DMS53 treated with DMSO at 0.1 percent for 48 hours (cell line): Measurements from ENCODE around the gene INHA.
A peak's percentile ranks its signal among the peaks of the same experiment; 100 is the strongest.

Experiments
- DNase-seq: peaks from one replicate; lab custom pipeline; 2025; ENCODE audit not compliant: unreplicated experiment; lab: John Stamatoyannopoulos, UW

INHA gene, protein sequence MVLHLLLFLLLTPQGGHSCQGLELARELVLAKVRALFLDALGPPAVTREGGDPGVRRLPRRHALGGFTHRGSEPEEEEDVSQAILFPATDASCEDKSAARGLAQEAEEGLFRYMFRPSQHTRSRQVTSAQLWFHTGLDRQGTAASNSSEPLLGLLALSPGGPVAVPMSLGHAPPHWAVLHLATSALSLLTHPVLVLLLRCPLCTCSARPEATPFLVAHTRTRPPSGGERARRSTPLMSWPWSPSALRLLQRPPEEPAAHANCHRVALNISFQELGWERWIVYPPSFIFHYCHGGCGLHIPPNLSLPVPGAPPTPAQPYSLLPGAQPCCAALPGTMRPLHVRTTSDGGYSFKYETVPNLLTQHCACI

GRCh38 chr2:219572237-219573001 lies at the start of gene INHA:
TSS of gene INHA (plus strand) at chr2:219572310. CDS start at chr2:219572375, 65 bp downstream.
- no peak for DNase-seq

DNA sequence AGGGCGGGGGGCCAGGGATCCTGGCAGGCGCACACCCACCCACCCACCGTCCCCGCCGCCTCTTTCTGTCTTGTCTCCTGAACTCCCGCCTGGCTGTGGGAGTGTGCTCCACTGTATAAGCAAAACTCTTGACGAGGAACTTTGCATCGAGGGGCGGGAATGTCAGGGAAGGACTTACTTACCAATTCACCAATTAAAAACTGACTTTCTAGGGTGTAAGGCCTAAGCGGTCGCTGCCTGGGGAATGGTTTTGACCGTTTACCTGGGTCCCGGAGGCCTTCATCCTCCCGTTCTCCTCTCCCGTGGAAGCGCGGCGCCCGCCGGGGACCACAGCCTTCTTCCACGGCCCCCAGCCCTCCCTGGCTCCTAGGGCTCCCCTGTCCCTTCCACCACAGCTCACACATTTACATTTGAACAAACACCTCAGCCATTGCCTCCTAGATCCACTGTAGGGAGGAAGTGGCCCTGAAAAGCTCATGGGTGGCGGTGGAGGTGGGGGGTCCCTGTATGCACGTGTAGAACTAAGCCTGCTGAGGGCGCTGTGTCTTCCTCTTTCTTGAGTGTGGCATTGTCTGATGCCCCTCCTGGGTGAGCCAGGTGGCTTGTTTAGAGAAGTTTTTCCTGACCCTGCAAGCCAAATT lies 49.0 kb upstream of the INHA start:
- no peak for DNase-seq

- DNase-seq, result no peak
These were observed 47.3 kb upstream of the INHA start for GRCh38 chr2:219524817-219525216.

DNA sequence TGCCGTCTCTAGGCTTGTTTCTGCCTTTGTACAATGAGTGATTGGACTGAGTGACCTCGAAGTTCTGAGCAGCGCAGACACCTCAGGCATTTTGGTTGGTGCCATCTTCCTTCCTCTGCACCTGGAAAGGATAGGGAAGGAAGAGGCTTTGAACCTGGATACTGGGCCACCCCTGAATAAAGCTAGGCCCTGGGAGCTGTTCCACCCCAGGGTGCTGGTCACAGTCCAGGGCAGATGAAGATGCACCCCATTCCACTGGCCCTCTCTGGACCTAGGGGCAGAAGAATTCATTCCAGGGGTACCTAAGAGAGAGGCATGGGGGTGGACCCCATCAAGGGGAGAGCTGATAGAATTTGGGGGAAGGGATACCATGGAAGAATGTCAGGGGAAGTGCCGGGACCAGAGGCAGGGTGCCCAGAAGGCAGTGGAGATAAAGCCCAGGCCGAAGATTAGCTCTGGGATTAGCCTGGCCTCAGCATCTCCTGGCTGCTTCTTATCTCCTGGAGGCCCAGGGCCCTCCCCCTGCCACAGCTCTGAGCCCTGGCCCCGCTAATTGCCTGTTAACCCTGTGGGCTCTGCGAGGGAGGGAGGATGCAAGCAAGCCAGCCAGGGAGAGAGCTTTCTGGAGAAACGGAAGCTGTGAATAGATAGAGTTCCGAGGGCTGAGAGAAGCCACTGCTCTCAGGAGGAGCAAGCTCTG lies 46.4 kb upstream of the INHA start:
- DNase-seq, result no peak

DNA sequence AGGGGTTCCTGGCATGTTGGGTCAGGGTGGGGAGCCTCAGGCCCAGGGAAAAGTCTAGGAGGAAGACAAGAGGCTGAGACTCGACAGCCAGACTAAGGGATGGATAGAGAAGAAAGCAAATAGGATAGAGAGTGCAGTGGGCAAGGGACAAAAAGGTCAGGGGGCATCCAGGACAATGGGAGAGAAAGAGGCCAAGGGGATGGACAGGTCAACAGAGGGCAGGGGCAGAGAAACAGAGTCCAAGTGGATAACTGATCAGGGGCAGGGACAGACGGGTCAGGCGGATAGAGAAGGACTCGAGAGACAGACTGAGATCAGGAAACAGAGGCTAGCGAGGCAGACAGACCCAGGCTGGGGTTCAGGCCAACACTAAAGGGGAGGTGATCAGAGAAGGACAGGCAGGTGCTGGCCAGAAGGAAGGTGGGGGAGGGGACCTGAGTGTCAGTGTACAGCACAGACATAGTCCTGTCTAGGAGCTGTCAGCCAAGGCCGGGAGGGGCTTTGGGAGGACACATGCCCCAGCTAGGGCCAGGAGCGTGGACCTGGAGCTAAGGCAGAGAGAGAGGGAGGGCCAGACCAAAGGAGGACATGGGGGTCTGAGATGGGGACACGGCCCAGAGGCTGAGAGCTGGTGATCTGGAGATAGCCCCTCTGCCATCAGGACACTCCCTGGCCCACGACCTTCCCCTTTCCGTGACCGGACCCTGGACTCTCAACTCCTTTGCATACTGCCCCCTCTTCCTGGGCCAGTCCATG lies 45.6 kb upstream of the INHA start:
- peak; percentile 12 for DNase-seq

DNA sequence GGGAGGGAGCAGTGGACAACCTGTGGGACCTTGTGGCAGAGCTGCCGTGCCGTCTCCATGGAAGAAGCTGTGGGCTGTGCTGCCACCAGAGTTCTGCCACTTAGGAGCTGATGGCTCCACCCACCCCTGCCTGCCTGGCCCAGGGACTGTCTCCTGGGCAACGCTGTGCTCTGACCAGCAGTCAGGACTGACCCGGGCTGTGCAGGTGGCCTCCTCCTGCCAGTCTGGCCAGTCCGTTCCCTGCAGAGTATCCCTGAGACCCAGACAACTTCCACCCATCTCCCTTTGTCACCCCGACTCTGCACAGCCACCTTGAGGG lies 45.1 kb upstream of the INHA start:
- DNase-seq, result peak; percentile 38

GRCh38 chr2:219527472-219527871 lies 44.6 kb upstream of the INHA start:
- no peak for DNase-seq

DNA sequence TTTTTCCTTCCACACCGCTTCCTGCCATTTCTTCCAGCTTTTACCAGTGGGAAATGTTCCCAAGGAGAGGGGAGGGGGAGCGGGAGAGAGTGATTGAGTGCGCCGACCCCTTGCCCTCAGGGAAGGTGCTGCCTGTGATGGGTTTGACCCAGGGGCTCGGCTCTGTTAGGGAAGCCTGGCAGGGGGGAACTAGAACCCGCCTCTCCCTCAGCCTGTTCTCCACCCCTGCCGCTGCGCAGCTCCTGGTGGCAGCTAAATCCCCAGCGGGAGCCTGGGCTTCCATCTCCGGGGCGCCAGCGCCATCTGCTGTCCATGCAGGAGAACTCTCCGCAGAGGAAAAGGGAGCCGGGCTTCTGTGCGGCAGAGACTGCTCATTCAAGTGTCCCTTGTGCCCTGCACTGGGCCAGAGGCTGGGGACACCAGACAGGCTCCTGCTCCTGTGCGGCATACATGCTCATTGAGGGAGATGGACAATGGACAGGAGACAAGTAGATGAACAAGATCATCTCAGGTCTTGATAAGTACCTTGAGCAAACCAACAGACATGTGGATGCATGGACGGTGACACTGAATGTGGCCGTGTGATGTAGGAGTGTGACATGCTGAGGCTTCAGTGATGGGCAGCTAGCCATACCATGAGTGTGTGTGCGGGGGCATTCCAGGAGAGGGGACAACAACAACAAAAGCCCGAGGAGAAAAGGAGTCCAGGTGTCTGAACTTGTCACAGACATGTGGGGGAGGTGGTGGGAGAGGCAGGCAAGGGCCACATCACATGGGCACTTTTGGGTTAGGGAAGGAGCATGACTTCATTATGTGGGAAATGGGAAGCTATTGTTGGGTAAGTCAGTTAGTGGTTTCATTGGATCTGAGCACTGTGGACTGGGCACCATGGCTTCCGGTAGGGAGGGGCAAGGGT lies 41.8 kb upstream of the INHA start:
- peak; percentile 70 for DNase-seq

GRCh38 chr2:219531639-219532377 lies 40.3 kb upstream of the INHA start:
- DNase-seq, result no peak

DNA sequence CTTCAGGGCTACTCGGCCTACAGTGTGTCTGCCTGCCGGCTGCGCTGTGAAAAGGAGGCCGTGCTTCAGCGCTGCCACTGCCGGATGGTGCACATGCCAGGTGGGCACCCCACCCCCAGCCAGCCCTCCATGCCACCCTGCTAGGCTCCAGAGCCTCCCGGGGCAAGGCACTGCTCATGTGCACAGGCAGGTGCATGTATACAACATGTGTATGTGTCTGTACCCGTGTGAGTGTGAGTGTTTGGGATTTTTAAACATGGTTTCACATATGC lies 39.8 kb upstream of the INHA start:
- DNase-seq, result no peak

- peak; percentile 5 for DNase-seq
These were observed 38.0 kb upstream of the INHA start for GRCh38 chr2:219533930-219534661.

GRCh38 chr2:219536425-219536824 lies 35.7 kb upstream of the INHA start:
- no peak for DNase-seq

GRCh38 chr2:219536967-219537366 lies 35.1 kb upstream of the INHA start:
- no peak for DNase-seq

DNA sequence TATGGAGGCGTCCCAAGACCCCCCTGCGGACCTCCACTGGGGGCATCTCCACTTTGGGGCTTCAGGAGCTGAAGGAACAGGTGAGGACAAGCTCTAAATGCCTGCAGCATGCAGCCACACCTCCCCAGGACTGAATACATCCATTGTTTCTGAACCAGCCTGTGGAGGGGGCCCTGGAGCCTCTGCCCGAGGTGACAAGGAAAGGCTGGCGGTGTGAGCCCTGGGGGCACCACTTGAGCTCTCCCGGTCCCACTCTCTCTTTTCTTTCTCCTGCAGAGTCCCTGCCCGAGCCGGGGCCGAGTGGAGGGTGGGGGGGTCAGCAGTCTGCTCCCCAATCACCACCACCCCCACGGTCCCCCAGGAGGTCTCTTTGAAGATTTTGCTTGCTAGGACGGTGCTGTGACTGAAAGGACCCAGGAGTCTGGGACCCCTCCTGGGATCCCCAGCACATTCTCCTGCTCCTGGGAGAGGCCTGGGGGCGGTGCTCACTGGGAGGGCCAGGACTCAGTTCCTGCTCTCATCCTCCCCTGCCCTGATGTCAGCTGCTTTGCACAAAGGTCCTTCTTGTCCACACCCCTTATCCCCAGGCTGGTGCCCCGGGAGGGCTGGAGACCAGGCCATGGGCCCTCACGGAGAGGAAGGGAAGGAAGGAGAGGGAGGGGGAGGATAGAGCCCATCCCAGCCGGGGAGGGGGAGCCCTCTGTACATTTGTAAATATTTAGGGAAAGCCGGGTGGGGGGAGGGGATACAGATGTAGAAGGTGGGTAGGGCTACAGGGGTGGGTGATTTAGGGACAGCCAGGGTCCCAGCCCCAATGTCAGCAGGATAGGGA lies 34.2 kb upstream of the INHA start:
- no peak for DNase-seq

DNA sequence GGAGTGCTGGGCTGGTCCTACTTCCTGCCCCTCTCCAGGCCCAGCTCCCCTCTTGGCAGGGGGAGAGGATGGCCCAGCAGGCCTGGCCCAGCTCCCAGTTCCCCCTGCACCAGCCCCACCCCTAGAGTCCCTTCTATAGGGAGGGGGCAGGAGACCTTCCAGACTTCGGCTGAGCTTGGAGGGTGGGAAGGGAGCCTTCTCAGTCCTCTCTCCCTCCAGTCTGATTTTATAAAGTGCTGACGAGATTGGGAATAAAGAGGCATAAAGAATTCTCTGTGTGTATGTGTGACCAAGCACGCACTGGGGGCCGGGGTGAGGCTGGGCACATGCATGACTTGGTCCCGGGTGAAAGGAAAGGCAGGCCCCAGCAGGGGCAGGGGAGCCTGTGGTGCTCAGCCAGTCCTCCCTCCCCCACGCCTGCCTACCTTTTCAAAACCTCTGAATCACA lies 33.6 kb upstream of the INHA start:
- DNase-seq, result no peak

DNA sequence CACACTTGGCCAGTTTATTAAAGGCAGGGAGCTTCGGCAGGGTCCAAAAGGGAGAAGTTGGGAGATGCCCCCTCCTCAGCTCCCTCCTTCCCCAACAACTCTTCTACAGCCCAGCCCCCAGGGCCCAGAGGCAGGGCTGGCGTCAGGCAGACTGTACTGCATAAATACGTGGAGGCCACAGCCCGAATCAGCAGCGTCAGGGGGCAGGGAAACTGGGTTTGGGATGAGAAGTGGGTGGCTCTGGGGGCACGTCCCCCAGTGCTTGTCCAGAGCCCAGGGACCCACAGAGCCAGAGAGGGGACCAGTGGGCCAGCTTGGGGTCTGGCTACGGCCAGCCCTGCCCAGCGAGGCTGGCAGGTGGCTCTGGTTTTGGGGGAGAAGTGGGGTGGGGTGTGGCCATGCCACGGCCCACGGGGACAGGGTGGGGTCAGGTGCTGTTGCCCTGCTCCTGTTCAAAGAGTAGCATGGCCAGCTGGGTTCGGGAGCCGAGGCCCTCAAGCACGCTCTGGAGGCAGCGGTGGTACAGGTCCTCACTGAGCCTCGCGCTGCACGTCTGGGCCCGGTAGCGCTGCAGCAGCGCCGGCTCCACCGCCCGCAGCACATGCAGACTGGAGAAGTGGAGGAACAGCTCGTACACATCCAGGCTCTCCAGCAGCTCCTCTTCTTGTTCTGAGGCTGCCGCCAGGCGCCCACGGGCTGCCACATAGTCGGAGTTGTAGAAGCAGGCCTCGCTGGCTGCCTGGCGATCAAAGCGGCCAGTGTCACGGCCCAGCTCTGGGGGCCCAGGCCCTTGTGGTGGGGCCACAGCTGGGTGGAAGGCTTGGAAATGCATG lies 32.9 kb upstream of the INHA start:
- DNase-seq, result no peak
